Kidney (tissue), 14 donors: Measurements from ENCODE around the gene ZBTB17. TPM values are rescaled to one million over a fixed set of nuclear protein-coding genes. Genes with fewer than 3 reads are reported as not detected.

ENCODE experiments used
- DNase-seq, 5 donors: peaks; one replicate each; pipeline ENCODE4 v3.0.0-alpha.2; 2013 to 2020
- FAIRE-seq: peaks from 2 replicates; lab custom pipeline; 2012; peaks lifted over from hg19 to GRCh38; lab: Jason Lieb, UNC
- H3K27ac ChIP-seq, 2 donors: one replicate each; pipeline ENCODE4 v1.7.0; 2013; ENCODE audit warnings: low read depth in 2 of 2, low read length in 2 of 2, inconsistent platforms in 1 of 2
- H3K27me3 ChIP-seq: one replicate; pipeline ENCODE4 v1.7.1; 2013; ENCODE audit warnings: low read length, inconsistent platforms; ENCODE audit not compliant: control insufficient read depth, insufficient read depth
- H3K36me3 ChIP-seq, 3 donors: one replicate each; pipeline versions ENCODE4 v1.7.0 to v1.7.1; 2013; ENCODE audit warnings: low read length in 3 of 3, control low read depth in 1 of 3, inconsistent platforms in 1 of 3; ENCODE audit not compliant: insufficient read depth in 3 of 3, control insufficient read depth in 2 of 3
- H3K4me1 ChIP-seq, 3 donors: one replicate each; pipeline versions ENCODE4 v1.7.0 to v1.7.1; 2013; ENCODE audit warnings: low read length in 3 of 3, inconsistent platforms in 1 of 3, low read depth in 1 of 3; ENCODE audit not compliant: control insufficient read depth in 2 of 3, insufficient read depth in 2 of 3
- H3K4me3 ChIP-seq, 3 donors: one replicate each; pipeline versions ENCODE4 v1.7.0 to v1.8.1; 2013; ENCODE audit warnings: low read length in 3 of 3, control low read depth in 1 of 3, inconsistent platforms in 1 of 3
- H3K9ac ChIP-seq, 3 donors: one replicate each; pipeline versions ENCODE4 v1.7.0 to v1.7.1; 2013; ENCODE audit warnings: low read length in 3 of 3, control low read depth in 1 of 3, inconsistent platforms in 1 of 3
- H3K9me3 ChIP-seq, 3 donors: one replicate each; pipeline versions ENCODE4 v1.7.0 to v1.7.1; 2013; ENCODE audit warnings: low read length in 3 of 3, control low read depth in 1 of 3, inconsistent platforms in 1 of 3; ENCODE audit not compliant: control insufficient read depth in 2 of 3, insufficient read depth in 1 of 3
- CTCF ChIP-seq: IDR thresholded peaks from 3 replicates; pipeline ENCODE4 v1.5.1; 2012; ENCODE audit warnings: mild to moderate bottlenecking, moderate library complexity, borderline replicate concordance; ENCODE audit not compliant: insufficient read depth; ENCODE audit errors: extremely low read depth
- intact Hi-C: fragments of 100-400 bp; cut with DNase I; formaldehyde crosslinking; loops from one replicate; pipeline ENCODE4 v1.11.1; 2022
- polyA plus RNA-seq: library from polyadenylated mRNA; stranded (reverse); fragments of 350-450 nt; fragmentation: Illumina TruSeq; extraction: RNeasy Lipid Tissue Mini Kit (QIAGEN cat#74804); gene quantifications from one replicate; pipeline ENCODE4 v1.2.3, GENCODE V29; 2014; ENCODE audit warnings: low read depth, low replicate concordance; ENCODE audit not compliant: insufficient read depth
- total RNA-seq: library from RNA; stranded (reverse); fragmentation: NEBNext Ultra II Directional; extraction: Animal tissue kit (Norgen Biotek cat#: 25700); gene quantifications from one replicate; pipeline ENCODE4 v1.2.1, GENCODE V29; 2021
- donor health status: control.
- donor health status: control.
- donor health status: control.
- donor health status: control.
- donor health status: control.
- donor health status: DM: yes; HTN: yes; CAD: no.
- donor health status: Normal renal cell carcinoma (clear cell type).

The ZBTB17 gene
- total and polyA plus RNA-seq, 2 donors from 2014 or later, result 33.1 to 41.5 TPM

- TF ChIP-seq CTCF, result no peak
- no peak for DNase-seq
- intact Hi-C loops, result loop anchor here (5.0 kb wide), 1 partner anchor 172 kb away; no protein-coding TSS in a partner anchor
- Histone ChIP-seq H3K27me3 (no peaks in the 10 kb centered on the region), H3K9ac (no peak overlapping the region), H3K4me3 (no peak overlapping the region), H3K27ac (no peak overlapping the region), H3K4me1 (no peaks in the 10 kb centered on the region), H3K9me3 (no peaks in the 10 kb centered on the region), H3K36me3 (no peaks in the 10 kb centered on the region)
- FAIRE-seq, result no peak
Measured at GRCh38 chr1:15989776-15990175, 13.9 kb upstream of the ZBTB17 start.

GRCh38 chr1:15988856-15989736 lies 13.2 kb upstream of the ZBTB17 start:
- intact Hi-C loops, result no loop called here
- FAIRE-seq, result no peak
- DNase-seq, result no peak

GRCh38 chr1:15985611-15986297 lies 9.9 kb upstream of the ZBTB17 start:
- Histone ChIP-seq H3K36me3 (no peaks in the 10 kb centered on the region), H3K4me1 (no peaks in the 10 kb centered on the region), H3K9ac (no peak overlapping the region), H3K27ac (no peak overlapping the region), H3K27me3 (no peaks in the 10 kb centered on the region), H3K4me3 (no peak overlapping the region), H3K9me3 (no peaks in the 10 kb centered on the region)
- intact Hi-C loops, result no loop called here
- FAIRE-seq (no peak), DNase-seq (peak in 1 of 5 donors; percentile 55)
- no peak for TF ChIP-seq CTCF

More at GRCh38 chr1:15988856-15989736, 13.2 kb upstream of the ZBTB17 start:
- Histone ChIP-seq H3K27ac (no peak overlapping the region), H3K4me1 (no peaks in the 10 kb centered on the region), H3K27me3 (no peaks in the 10 kb centered on the region), H3K9me3 (no peaks in the 10 kb centered on the region), H3K4me3 (no peak overlapping the region), H3K36me3 (no peaks in the 10 kb centered on the region), H3K9ac (no peak overlapping the region)
- TF ChIP-seq CTCF, result no peak
